GM12878 (cell line): ENCODE results near the gene RALGAPA1.

ENCODE experiments used
- CHD2 ChIP-seq: IDR thresholded peaks from 2 replicates; pipeline ENCODE4 v1.6.1; 2011; ENCODE audit warnings: low read depth, low read length, improper control_type of control experiment, borderline replicate concordance
- CTCF ChIP-seq, 3 experiments: IDR thresholded peaks in 2 of 3; conservative IDR thresholded peaks in 1 of 3; 2 replicates each; pipeline ENCODE4 v1.5.1; 2011; ENCODE audit warnings: low read depth in 3 of 3, low read length in 3 of 3, mild to moderate bottlenecking in 3 of 3, control low read depth in 2 of 3, moderate library complexity in 2 of 3, inconsistent platforms in 1 of 3, mixed read lengths in 1 of 3; ENCODE audit not compliant: control insufficient read depth in 2 of 3, insufficient read depth in 1 of 3; ENCODE audit errors: extremely low read depth in 1 of 3
- EZH2 ChIP-seq: IDR thresholded peaks from 2 replicates; pipeline ENCODE4 v1.6.1; 2012; ENCODE audit warnings: low read depth, mild to moderate bottlenecking, control low read depth, inconsistent platforms, low read length, borderline replicate concordance; ENCODE audit not compliant: control insufficient read depth
- NR2F1 ChIP-seq: fragments of 450-650 bp; conservative IDR thresholded peaks from 2 replicates; pipeline ENCODE4 v1.6.1; 2017; ENCODE audit warnings: mild to moderate bottlenecking
- RFX5 ChIP-seq: IDR thresholded peaks from 2 replicates; pipeline ENCODE4 v1.6.1; 2011; ENCODE audit warnings: low read depth, low read length, improper control_type of control experiment
- YY1 ChIP-seq: IDR thresholded peaks from 2 replicates; pipeline ENCODE4 v1.6.1; 2011; ENCODE audit warnings: low read depth, mild to moderate bottlenecking, low read length
- ZSCAN29 ChIP-seq: fragments of 450-650 bp; IDR thresholded peaks from 2 replicates; pipeline ENCODE4 v1.6.1; 2017; ENCODE audit warnings: mild to moderate bottlenecking, moderate library complexity

DNA sequence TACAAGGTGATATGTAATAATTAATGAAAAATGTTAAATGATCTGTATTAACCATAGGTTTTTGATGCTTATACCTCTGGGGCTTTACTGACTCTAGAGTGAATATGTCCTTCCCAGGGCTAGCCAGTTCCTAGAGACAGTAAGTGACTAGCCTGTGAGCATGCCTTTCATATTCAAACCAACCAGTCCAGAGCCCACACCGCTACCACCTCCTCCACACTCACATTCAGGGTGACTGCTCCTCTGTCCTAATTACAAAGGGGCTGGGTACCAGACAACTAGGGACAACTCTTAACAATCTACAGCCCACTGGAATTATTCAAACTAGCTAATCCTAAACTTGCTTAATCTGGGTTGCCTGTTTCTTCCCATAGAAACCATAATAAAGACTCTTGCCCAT, 49.0 kb downstream of the RALGAPA1 start:
- no peak for TF ChIP-seq EZH2
- no peak for TF ChIP-seq RFX5
- no peak for TF ChIP-seq ZSCAN29
- no peak for TF ChIP-seq NR2F1
- TF ChIP-seq CHD2 = no peak
- TF ChIP-seq YY1 = no peak
- TF ChIP-seq CTCF (IDR thresholded peaks at IDR 0.05 in 2 of 3, conservative IDR thresholded peaks at IDR 0.05 in 1 of 3; ENCODE audit: control insufficient read depth in 2 of 3, extremely low read depth in 1 of 3, insufficient read depth in 1 of 3, low read depth in 3 of 3, low read length in 3 of 3) = no peak
